ENCODE measurements around the gene TBC1D1.

Gene TBC1D1

DNA sequence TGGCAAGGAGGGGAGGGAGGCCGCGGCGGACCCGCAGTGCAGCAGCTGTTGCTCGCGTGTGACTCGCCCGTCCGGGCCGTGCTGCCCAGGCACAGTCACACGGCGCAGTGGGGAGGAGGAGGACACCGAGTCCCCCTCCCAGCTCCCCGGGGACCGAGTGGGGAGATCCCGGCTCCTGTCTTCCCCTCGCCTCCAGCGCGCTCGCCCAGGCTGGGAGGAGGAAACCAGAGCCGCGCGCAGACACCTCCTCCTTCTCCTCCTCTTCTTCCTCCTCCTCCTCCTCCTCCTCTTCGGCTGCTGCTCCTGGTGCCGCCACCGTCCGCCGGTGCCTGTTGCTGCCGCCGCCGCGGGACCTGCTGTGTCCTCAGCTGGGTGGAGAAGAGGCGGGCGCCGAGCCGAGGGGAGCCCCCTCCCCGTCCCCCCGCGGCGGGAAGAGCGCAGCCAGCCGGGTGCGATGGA is at the start of gene TBC1D1:
TSS of gene TBC1D1 (plus strand) at position 284 of the 459 bp plus-strand sequence. CDS start 11,012 bp downstream, outside the sequence.
- peaks cover 49% of the 10 kb centered on the region for H3K4me1 Mint-ChIP-seq
- H3K27me3 Mint-ChIP-seq = no peaks in the 10 kb centered on the region
- H3K4me3 Mint-ChIP-seq = peak within 1 kb of the TSS; percentile 84
- H3K9me3 Mint-ChIP-seq = no peaks in the 10 kb centered on the region
- no peaks in the 10 kb centered on the region for H3K36me3 Mint-ChIP-seq
- ATAC-seq = peak; percentile 68
- peak within 1 kb of the TSS; percentile 91 for H3K27ac Mint-ChIP-seq

DNA sequence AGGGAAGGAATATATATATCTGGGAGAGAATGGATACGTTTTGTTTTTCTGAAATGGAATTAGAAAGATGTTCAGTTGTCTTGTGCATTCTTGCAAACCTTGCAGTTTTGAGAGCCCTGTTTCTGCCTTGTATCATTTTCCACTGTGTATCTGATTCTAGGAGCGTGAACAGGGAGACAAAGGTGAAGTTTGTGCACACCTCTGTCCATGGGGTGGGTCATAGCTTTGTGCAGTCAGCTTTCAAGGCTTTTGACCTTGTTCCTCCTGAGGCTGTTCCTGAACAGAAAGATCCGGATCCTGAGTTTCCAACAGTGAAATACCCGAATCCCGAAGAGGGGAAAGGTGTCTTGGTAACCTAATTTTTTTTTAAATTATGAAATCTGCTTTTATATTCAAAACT is 46.7 kb upstream of the TBC1D1 start:
- ATAC-seq = no peak
- Mint-ChIP-seq H3K4me3 (no peak overlapping the region), H3K27ac (no peak overlapping the region), H3K9me3 (no peaks in the 10 kb centered on the region), H3K27me3 (no peaks in the 10 kb centered on the region), H3K36me3 (peaks cover 52% of the 10 kb centered on the region), H3K4me1 (no peaks in the 10 kb centered on the region)

DNA sequence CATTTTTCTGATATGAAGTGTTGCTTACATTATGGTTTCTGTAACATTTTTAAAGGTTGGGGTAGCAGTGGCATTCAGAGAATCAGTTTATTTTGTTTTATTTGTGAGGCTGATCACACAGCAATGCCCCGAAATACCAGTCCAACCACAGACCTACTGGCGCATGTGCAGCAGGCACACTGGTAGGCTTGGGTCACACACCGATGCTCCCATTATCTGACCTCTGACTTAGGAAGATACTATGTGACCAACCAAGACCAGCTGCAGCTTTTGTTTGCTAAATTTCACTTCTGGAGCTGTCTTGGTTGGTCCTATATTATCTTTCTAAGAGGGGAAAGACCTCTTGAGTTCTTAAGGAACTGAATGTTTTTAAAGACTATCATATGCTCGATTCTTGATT is 45.7 kb upstream of the TBC1D1 start:
- Mint-ChIP-seq H3K27ac (no peak overlapping the region), H3K4me1 (no peaks in the 10 kb centered on the region), H3K4me3 (no peak overlapping the region), H3K27me3 (no peaks in the 10 kb centered on the region), H3K36me3 (peaks cover 51% of the 10 kb centered on the region), H3K9me3 (no peaks in the 10 kb centered on the region)
- no peak for ATAC-seq

DNA sequence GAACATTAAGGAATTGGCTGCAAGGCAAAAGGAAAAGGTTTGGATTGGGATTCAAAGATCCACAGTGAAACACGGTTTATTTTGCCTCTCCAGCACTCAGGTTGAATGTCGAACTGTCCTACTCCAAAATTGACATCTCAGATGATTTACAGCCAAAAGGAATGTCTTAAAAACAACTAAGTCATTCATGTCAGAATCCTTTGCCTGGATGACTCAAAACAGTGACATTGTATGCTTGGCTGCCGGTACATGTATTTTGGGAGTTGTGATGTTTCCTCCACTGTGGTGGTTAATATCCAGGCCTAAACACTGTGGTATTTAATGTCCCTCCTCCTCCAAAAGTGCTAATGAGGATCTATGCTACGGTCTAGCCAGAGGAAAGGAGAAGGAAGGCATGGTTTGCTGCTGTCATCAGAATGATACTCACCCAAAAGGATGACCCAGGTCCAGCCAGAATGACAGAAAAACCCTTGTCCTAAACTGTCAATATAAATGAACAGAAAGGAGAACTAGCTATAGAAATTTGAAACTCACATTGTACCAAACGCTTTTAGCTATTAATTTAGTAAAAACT is 43.5 kb upstream of the TBC1D1 start:
- ATAC-seq = no peak
- Mint-ChIP-seq H3K36me3 (peaks cover 47% of the 10 kb centered on the region), H3K9me3 (no peaks in the 10 kb centered on the region), H3K27ac (no peak overlapping the region), H3K4me1 (peaks cover 13% of the 10 kb centered on the region), H3K27me3 (no peaks in the 10 kb centered on the region), H3K4me3 (no peak overlapping the region)

GRCh38 chr4:37852376-37852775 is 38.5 kb upstream of the TBC1D1 start:
- H3K9me3 Mint-ChIP-seq = no peaks in the 10 kb centered on the region
- H3K4me1 Mint-ChIP-seq = peaks cover 17% of the 10 kb centered on the region
- H3K36me3 Mint-ChIP-seq = peaks cover 41% of the 10 kb centered on the region
- H3K27me3 Mint-ChIP-seq = no peaks in the 10 kb centered on the region
- ATAC-seq = no peak
- no peak overlapping the region for H3K27ac Mint-ChIP-seq
- no peak overlapping the region for H3K4me3 Mint-ChIP-seq

DNA sequence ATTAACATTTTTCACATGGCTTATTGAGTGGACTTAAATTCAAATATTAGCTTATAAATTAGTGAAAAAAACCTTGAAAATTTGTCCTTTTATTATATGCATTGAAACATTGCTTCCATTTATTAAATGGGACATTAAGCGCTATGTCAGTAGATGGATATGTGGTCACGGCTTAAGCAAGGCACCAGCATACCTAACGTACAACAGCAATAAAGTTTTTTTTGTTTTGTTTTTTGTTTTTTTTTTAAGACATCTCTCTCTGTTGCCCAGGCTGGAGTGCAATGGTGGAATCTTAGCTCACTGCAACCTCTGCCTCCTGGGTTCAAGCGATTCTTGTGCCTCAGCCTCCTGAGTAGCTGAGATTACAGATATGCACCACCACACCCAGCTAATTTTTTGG is 32.8 kb upstream of the TBC1D1 start:
- ATAC-seq = no peak
- H3K4me1 Mint-ChIP-seq = no peaks in the 10 kb centered on the region
- H3K36me3 Mint-ChIP-seq = peaks cover 36% of the 10 kb centered on the region
- no peaks in the 10 kb centered on the region for H3K9me3 Mint-ChIP-seq
- H3K27me3 Mint-ChIP-seq = no peaks in the 10 kb centered on the region
- H3K4me3 Mint-ChIP-seq = no peak overlapping the region
- no peak overlapping the region for H3K27ac Mint-ChIP-seq

GRCh38 chr4:37858872-37859271 is 32.0 kb upstream of the TBC1D1 start:
- peaks cover 30% of the 10 kb centered on the region for H3K36me3 Mint-ChIP-seq
- no peaks in the 10 kb centered on the region for H3K4me1 Mint-ChIP-seq
- no peaks in the 10 kb centered on the region for H3K9me3 Mint-ChIP-seq
- no peaks in the 10 kb centered on the region for H3K27me3 Mint-ChIP-seq
- H3K27ac Mint-ChIP-seq = no peak overlapping the region
- no peak for ATAC-seq
- no peak overlapping the region for H3K4me3 Mint-ChIP-seq

- Mint-ChIP-seq H3K9me3 (no peaks in the 10 kb centered on the region), H3K4me3 (no peak overlapping the region), H3K4me1 (peaks cover 8% of the 10 kb centered on the region), H3K27me3 (no peaks in the 10 kb centered on the region), H3K27ac (no peak overlapping the region), H3K36me3 (peaks cover 20% of the 10 kb centered on the region)
- ATAC-seq = no peak
These were observed 30.6 kb upstream of the TBC1D1 start for GRCh38 chr4:37860266-37860665.

GRCh38 chr4:37862961-37863360 is 27.9 kb upstream of the TBC1D1 start:
- no peak overlapping the region for H3K27ac Mint-ChIP-seq
- no peaks in the 10 kb centered on the region for H3K9me3 Mint-ChIP-seq
- no peak overlapping the region for H3K4me3 Mint-ChIP-seq
- peaks cover 39% of the 10 kb centered on the region for H3K36me3 Mint-ChIP-seq
- no peaks in the 10 kb centered on the region for H3K27me3 Mint-ChIP-seq
- no peak for ATAC-seq
- peaks cover 8% of the 10 kb centered on the region for H3K4me1 Mint-ChIP-seq

GRCh38 chr4:37864786-37865185 is 26.1 kb upstream of the TBC1D1 start:
- no peak overlapping the region for H3K4me3 Mint-ChIP-seq
- peaks cover 8% of the 10 kb centered on the region for H3K4me1 Mint-ChIP-seq
- no peak for ATAC-seq
- no peaks in the 10 kb centered on the region for H3K9me3 Mint-ChIP-seq
- H3K27me3 Mint-ChIP-seq = no peaks in the 10 kb centered on the region
- no peak overlapping the region for H3K27ac Mint-ChIP-seq
- H3K36me3 Mint-ChIP-seq = peaks cover 50% of the 10 kb centered on the region

- H3K4me3 Mint-ChIP-seq = no peak overlapping the region
- peaks cover 8% of the 10 kb centered on the region for H3K4me1 Mint-ChIP-seq
- ATAC-seq = no peak
- no peak overlapping the region for H3K27ac Mint-ChIP-seq
- H3K9me3 Mint-ChIP-seq = no peaks in the 10 kb centered on the region
- no peaks in the 10 kb centered on the region for H3K27me3 Mint-ChIP-seq
- peaks cover 50% of the 10 kb centered on the region for H3K36me3 Mint-ChIP-seq
These were observed 25.4 kb upstream of the TBC1D1 start for GRCh38 chr4:37865450-37865849.

DNA sequence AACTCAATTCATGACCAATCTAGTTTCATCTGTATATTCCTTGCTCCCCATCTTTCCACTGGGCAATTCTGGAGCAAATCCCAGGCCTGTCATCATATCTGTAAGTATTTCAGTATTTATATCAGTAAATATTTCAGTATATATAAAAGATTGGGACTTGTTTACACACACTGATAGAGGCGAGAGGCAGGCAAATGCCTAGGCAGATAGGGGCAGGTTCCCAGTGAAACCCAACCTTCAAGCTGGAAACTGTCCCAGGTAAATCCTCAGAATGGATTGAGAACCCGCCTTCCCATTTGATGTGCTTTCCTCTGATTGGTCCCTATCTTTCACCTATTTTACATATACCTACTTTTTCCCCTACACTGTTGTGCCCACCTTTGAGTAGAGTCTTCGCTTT is 23.8 kb upstream of the TBC1D1 start:
- Mint-ChIP-seq H3K4me3 (no peak overlapping the region), H3K9me3 (no peaks in the 10 kb centered on the region), H3K27ac (no peak overlapping the region), H3K27me3 (no peaks in the 10 kb centered on the region), H3K36me3 (peaks cover 51% of the 10 kb centered on the region), H3K4me1 (peaks cover 8% of the 10 kb centered on the region)
- no peak for ATAC-seq

DNA sequence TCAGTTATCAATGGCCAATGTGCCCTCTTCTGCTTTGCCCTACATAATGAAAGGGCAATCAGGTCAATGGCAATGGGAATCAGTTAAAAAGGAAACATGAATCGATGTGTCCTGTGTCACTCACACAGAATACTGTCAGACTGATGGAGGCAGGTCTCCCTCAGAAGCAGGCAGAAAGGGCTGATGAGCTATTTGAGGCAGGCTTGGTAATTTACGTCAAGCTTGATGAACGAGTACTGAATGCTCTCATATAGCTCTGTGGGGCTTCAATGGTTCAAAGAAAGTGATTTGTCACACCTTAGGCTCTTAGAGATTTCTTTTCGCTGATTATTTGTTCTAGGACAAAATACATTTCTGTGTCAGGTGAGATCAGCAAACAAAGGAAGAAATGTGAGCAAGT is 22.6 kb upstream of the TBC1D1 start:
- Mint-ChIP-seq H3K9me3 (no peaks in the 10 kb centered on the region), H3K36me3 (peaks cover 46% of the 10 kb centered on the region), H3K27ac (no peak overlapping the region), H3K4me1 (peaks cover 8% of the 10 kb centered on the region), H3K4me3 (no peak overlapping the region), H3K27me3 (no peaks in the 10 kb centered on the region)
- ATAC-seq = no peak

- Mint-ChIP-seq H3K9me3 (no peaks in the 10 kb centered on the region), H3K27me3 (no peaks in the 10 kb centered on the region), H3K27ac (no peak overlapping the region), H3K36me3 (peaks cover 30% of the 10 kb centered on the region), H3K4me1 (no peaks in the 10 kb centered on the region), H3K4me3 (no peak overlapping the region)
- ATAC-seq = no peak
These were observed 18.4 kb upstream of the TBC1D1 start for GRCh38 chr4:37872310-37872988.

DNA sequence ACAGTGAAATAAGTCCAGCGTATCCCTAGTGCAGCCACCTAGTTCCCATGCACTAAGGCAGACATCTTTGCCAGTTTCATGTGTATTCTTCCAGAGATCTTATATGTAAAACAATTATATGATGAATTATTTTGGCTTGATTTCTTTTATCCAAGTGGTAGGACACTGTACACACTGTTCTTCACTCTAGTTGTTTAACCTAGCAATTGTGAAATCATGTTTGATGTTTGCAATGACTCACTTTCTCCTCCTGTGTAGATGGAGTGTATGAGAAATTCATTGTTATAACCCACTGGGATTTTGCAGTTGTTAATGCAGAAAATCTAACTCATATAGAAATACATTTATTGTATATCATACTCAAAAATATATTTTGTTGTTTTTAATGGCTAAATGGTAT is 17.5 kb upstream of the TBC1D1 start:
- no peaks in the 10 kb centered on the region for H3K4me1 Mint-ChIP-seq
- H3K27ac Mint-ChIP-seq = no peak overlapping the region
- no peaks in the 10 kb centered on the region for H3K9me3 Mint-ChIP-seq
- peaks cover 21% of the 10 kb centered on the region for H3K36me3 Mint-ChIP-seq
- H3K4me3 Mint-ChIP-seq = no peak overlapping the region
- ATAC-seq = no peak
- H3K27me3 Mint-ChIP-seq = no peaks in the 10 kb centered on the region

- Mint-ChIP-seq H3K36me3 (peaks cover 3% of the 10 kb centered on the region), H3K27ac (no peak overlapping the region), H3K4me3 (no peak overlapping the region), H3K9me3 (no peaks in the 10 kb centered on the region), H3K27me3 (no peaks in the 10 kb centered on the region), H3K4me1 (peaks cover 9% of the 10 kb centered on the region)
- no peak for ATAC-seq
These were observed 14.7 kb upstream of the TBC1D1 start for GRCh38 chr4:37876156-37876555.

Measured in stimulated activated memory B cell treated with anti-CD40 and anti-IgM and Interleukin-4, amounts not matched to agents 10 μg/mL and 1 μg/mL and 100 μg/mL, for 72 hours (primary cell).